Thyroid gland (tissue), 4 donors: ENCODE data around the gene PANK3.

Source experiments
- POLR2A ChIP-seq, 2 donors: fragments of 450-650 bp; IDR thresholded peaks; one replicate each; pipeline ENCODE4 v1.6.1; 2017; ENCODE audit warnings: antibody characterized with exemption in 2 of 2, mild to moderate bottlenecking in 2 of 2, moderate library complexity in 1 of 2
- TF ChIP-seq, protein P1 (sequence below), 6 experiments: fragments of 200-600 bp in 3 of 6; fragments of 450-650 bp in 3 of 6; sonication (generic) in 3 of 6; IDR thresholded peaks; one replicate each; pipeline ENCODE4 v1.5.1; 2016 to 2019; ENCODE audit warnings: antibody characterized with exemption in 6 of 6, mild to moderate bottlenecking in 2 of 6, inconsistent platforms in 1 of 6, moderate library complexity in 1 of 6

DNA sequence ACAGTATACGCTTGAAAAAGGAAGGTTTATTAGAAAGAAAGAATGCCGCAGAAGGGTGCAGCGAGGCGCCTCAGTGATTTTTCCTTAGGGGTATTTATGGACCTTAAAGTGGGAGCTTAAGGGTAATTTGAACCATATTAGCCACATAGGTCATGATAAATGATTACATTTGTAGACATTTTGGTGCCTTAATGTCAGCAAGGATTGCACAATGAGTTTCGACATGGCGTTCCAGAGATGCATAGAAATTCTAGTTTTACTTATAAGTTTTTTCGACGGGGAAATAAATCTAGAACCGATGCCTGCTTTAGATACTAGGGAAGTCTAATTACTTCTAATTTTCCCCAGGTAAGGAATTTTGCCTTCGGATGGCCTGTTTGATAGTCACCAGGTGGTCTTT, 20.7 kb upstream of the PANK3 start:
- TF ChIP-seq, protein P1, sequence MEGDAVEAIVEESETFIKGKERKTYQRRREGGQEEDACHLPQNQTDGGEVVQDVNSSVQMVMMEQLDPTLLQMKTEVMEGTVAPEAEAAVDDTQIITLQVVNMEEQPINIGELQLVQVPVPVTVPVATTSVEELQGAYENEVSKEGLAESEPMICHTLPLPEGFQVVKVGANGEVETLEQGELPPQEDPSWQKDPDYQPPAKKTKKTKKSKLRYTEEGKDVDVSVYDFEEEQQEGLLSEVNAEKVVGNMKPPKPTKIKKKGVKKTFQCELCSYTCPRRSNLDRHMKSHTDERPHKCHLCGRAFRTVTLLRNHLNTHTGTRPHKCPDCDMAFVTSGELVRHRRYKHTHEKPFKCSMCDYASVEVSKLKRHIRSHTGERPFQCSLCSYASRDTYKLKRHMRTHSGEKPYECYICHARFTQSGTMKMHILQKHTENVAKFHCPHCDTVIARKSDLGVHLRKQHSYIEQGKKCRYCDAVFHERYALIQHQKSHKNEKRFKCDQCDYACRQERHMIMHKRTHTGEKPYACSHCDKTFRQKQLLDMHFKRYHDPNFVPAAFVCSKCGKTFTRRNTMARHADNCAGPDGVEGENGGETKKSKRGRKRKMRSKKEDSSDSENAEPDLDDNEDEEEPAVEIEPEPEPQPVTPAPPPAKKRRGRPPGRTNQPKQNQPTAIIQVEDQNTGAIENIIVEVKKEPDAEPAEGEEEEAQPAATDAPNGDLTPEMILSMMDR (IDR thresholded peaks at IDR 0.05), result no peak
- TF ChIP-seq POLR2A (IDR thresholded peaks at IDR 0.05), result no peak
